ENCODE data around the gene FSIP1.

The FSIP1 gene

GRCh38 chr15:39792025-39792843 is 9.6 kb upstream of the FSIP1 start:
- DNase-seq (ENCODE audit: low spot score), result no peak

GRCh38 chr15:39789736-39790135 is 7.1 kb upstream of the FSIP1 start:
- no peak for DNase-seq (ENCODE audit: low spot score)

- DNase-seq (ENCODE audit: low spot score), result no peak
Measured at GRCh38 chr15:39788800-39789565, 6.3 kb upstream of the FSIP1 start.

GRCh38 chr15:39788108-39788507 is 5.5 kb upstream of the FSIP1 start:
- no peak for DNase-seq (ENCODE audit: low spot score)

- DNase-seq (ENCODE audit: low spot score), result no peak
Measured at GRCh38 chr15:39787479-39787878, 4.8 kb upstream of the FSIP1 start.

- DNase-seq (ENCODE audit: low spot score), result peak; percentile 16
Measured at GRCh38 chr15:39786447-39787056, 3.9 kb upstream of the FSIP1 start.

- DNase-seq (ENCODE audit: low spot score), result no peak
Measured at GRCh38 chr15:39785841-39786240, 3.2 kb upstream of the FSIP1 start.

DNA sequence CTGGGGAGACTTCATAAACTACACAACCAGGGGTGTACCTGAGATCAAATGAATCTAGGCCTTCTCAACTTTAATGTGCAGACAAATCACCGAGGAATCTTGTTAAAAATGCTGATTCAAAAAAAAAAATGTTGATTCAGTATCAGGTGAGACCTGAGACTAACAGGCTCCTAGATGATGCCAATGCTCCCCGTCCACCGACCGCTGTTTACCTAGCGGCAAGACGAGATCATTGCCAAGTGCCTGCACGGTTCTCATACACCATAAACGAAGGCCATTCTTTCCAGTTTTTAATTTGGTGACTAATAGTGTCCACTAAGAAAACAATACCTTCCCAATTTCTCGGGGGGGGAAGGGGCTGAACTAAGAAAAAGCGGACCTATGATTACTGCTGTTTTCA is 2.5 kb upstream of the FSIP1 start:
- no peak for DNase-seq (ENCODE audit: low spot score)

- DNase-seq (ENCODE audit: low spot score), result no peak
Measured at GRCh38 chr15:39784638-39785037, 2.0 kb upstream of the FSIP1 start.

- no peak for DNase-seq (ENCODE audit: low spot score)
Measured at GRCh38 chr15:39784125-39784524, 1.5 kb upstream of the FSIP1 start.

DNA sequence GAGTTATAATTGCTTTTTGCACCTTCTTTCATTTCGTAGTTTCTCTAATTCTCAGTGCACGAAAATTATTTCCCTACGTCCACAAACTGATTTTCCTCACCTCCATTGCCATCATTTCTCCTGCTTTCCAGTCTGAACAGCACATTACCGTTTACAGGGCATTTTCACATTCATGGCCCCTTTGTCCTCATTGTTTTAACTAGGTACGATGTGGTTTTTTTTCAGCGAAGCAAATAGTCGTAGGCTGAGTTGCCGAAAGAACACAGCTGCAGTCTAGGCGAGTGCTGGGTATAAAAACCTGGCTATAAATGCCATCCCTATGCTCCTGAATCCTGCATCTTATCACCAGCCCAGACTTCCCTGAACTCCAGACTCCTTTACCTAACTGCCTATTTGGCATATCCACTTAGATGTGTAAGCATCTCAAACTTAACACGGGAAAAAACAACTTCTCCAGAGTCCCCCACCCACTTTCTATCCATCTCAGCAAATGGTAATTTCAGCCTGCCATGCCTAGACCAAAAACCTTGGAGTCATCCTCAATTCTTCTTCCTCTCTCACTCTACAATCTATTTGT is 691 bp upstream of the FSIP1 start:
- DNase-seq (ENCODE audit: low spot score), result no peak

DNA sequence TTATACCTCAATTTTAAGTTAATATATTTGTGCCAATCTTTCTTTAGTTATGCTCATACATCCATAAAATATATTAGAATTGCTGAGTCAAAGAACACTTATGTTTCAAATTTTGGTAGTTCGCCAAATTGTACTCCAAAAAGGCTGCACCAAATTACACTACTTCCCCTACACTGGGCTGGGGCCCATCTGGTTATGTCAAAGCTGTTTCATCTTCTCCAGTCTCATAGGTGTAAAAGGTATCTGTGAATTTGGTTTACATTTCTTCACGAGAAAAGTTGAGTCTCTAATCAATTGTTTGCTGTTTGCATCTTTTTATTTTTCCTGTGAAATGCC is 706 bp downstream of the FSIP1 start:
- no peak for DNase-seq (ENCODE audit: low spot score)

- no peak for DNase-seq (ENCODE audit: low spot score)
Measured at GRCh38 chr15:39781147-39781966, 1.3 kb downstream of the FSIP1 start.

DNA sequence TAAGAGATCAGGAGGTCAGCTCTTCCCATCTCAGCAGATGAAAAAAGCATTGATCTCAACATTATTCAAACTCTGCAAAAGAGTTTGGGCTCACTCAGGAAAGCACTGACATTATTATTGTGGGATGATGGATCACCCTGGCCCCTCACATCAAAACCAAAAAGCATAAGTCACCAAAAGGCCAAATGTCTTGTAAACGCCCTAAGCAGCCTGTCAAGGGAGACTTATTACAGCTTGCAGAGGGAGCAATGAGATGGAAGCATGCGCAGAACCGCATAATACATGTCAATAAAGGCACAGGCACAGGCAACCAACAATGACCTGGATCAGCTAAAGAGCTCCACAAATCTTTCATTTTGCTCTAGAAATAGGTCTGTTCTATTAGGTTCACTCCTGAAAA is 4.6 kb downstream of the FSIP1 start:
- DNase-seq (ENCODE audit: low spot score), result no peak

DNA sequence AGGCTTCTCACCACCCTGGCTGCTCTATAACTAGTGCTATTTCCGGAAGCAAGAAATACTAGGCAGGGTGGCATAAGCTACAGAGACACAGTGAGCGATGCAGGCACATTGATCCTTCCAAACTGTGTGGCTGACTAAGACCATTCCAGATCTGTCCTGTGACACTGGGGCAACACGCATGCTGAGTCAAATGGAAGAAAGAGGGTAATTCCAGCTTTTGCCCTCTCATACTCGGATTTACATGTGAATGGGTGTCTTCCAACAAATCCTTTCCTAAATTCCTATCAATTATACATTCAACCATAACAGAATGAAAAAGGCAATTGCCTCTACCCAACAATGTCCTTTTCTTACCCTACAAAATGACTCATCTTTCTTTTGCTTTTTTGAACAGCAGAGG is 5.1 kb downstream of the FSIP1 start:
- no peak for DNase-seq (ENCODE audit: low spot score)

DNA sequence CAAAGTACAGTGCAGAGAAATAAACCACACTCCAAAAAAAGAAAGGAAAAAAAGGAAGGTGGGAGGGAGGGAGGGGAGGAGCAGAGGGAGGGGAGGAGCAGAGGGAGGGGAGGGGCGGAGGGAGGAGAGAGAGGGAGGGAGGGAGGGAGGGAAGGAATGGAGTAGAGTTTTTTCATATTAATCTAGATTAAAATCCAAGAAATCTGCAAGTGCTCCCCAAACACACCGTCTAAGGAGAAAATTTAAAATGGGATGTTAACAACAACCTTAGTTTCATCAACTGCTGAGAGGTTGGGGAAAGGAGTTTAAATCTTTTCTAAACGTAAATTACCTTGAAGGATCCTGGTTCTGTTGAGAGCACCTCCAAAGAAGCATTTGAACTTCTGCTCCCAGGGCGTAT is 6.6 kb downstream of the FSIP1 start:
- no peak for DNase-seq (ENCODE audit: low spot score)

GRCh38 chr15:39774688-39775267 is 7.9 kb downstream of the FSIP1 start:
- DNase-seq (ENCODE audit: low spot score), result no peak

- no peak for DNase-seq (ENCODE audit: low spot score)
Measured at GRCh38 chr15:39770748-39771689, 11.6 kb downstream of the FSIP1 start.

DNA sequence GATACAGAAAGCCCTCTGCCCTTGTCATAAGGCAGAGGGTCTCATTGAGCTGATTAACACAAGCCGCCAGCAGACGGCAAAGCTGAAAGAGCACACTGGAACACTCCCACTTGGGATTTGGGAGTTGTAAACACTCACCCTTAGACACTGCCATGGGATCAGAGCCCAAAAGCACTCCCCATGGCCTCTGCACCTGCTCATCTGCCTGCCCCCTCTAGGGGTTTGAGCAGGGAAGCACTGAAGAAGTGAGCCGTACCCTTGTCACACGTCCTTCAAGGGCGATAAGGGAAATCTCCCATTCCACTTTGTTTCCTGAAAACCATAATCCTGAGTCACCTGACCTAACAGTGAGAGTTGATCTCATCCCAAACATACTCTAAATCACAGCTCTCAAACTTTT is 14.7 kb downstream of the FSIP1 start:
- DNase-seq (ENCODE audit: low spot score), result no peak

- DNase-seq (ENCODE audit: low spot score), result no peak
Measured at GRCh38 chr15:39761006-39761405, 21.6 kb downstream of the FSIP1 start.

Measured in HuH-7.5 (cell line).